GM12878 (cell line): ENCODE results near the gene NFKBIA. TPM values are rescaled to one million over a fixed set of nuclear protein-coding genes. Genes with fewer than 3 reads are reported as not detected.

Source experiments
- EGR1 ChIP-seq, 2 experiments: IDR thresholded peaks; 1 replicate in 1 of 2; 2 replicates in 1 of 2; pipeline ENCODE4 v1.6.1; 2011 to 2012; ENCODE audit warnings: low read depth in 2 of 2, low read length in 2 of 2, borderline replicate concordance in 1 of 2, mild to moderate bottlenecking in 1 of 2, moderate library complexity in 1 of 2
- HCFC1 ChIP-seq: fragments of 150-350 bp; IDR thresholded peaks from 2 replicates; pipeline ENCODE4 v1.6.1; 2014; ENCODE audit warnings: low read length
- MYB ChIP-seq: fragments of 150-350 bp; IDR thresholded peaks from 2 replicates; pipeline ENCODE4 v1.6.1; 2014; ENCODE audit warnings: mild to moderate bottlenecking, low read depth, low read length, borderline replicate concordance
- POLR2A ChIP-seq: IDR thresholded peaks from 2 replicates; pipeline ENCODE4 v1.6.1; 2011; ENCODE audit warnings: low read depth, mild to moderate bottlenecking, low read length
- TBL1XR1 ChIP-seq: IDR thresholded peaks from 2 replicates; pipeline ENCODE4 v1.6.1; 2012; ENCODE audit warnings: low read depth, low read length, improper control_type of control experiment
- polyA plus RNA-seq, 11 experiments: library from polyadenylated mRNA; depleted of rRNA in 4 of 11; unstranded in 6 of 11; stranded (reverse) in 5 of 11; fragments of >200 nt; fragmentation: Nextera tagmentation in 4 of 11; fragmentation: Illumina TruSeq in 1 of 11; extraction: Ambion mirVana in 4 of 11; extraction: Trizol in 1 of 11; gene quantifications; 1 replicate in 1 of 11; 2 replicates in 10 of 11; pipeline versions ENCODE4 v1.2.1 to v1.2.3, GENCODE V29; 2011 to 2016; ENCODE audit warnings: inconsistent platforms in 2 of 11, missing spikeins in 2 of 11, low read depth in 1 of 11
- total RNA-seq, 4 experiments: library from RNA; depleted of rRNA in 3 of 4; stranded (reverse); fragments of >200 nt in 3 of 4; fragmentation: Illumina TruSeq in 1 of 4; extraction: Trizol in 1 of 4; gene quantifications; 2 replicates each; pipeline versions ENCODE4 v1.2.1 to v1.2.3, GENCODE V29; 2013 to 2021
- TF ChIP-seq, protein P1 (sequence below): fragments of 450-650 bp; formaldehyde crosslinking; IDR thresholded peaks from 2 replicates; pipeline ENCODE4 v1.4.0; 2022; ENCODE audit warnings: mild to moderate bottlenecking, moderate library complexity

Gene NFKBIA
- total and polyA plus RNA-seq, 10 of the 15 experiments (the other 5 are each of a cell fraction or from before 2014, with no cell fraction given), result 123 to 419 (median 267) TPM

- TF ChIP-seq HCFC1, result no peak
- TF ChIP-seq TBL1XR1, result peak; percentile 50; the same call in 1 of the 2 replicates
- TF ChIP-seq MYB, result no peak
- TF ChIP-seq POLR2A, result peak; percentile 61; the same call in 1 of the 2 replicates
- no peak for TF ChIP-seq EGR1 (IDR thresholded peaks at IDR 0.05; ENCODE audit: borderline replicate concordance in 1 of 2, low read depth in 2 of 2, low read length in 2 of 2)
- TF ChIP-seq, protein P1, sequence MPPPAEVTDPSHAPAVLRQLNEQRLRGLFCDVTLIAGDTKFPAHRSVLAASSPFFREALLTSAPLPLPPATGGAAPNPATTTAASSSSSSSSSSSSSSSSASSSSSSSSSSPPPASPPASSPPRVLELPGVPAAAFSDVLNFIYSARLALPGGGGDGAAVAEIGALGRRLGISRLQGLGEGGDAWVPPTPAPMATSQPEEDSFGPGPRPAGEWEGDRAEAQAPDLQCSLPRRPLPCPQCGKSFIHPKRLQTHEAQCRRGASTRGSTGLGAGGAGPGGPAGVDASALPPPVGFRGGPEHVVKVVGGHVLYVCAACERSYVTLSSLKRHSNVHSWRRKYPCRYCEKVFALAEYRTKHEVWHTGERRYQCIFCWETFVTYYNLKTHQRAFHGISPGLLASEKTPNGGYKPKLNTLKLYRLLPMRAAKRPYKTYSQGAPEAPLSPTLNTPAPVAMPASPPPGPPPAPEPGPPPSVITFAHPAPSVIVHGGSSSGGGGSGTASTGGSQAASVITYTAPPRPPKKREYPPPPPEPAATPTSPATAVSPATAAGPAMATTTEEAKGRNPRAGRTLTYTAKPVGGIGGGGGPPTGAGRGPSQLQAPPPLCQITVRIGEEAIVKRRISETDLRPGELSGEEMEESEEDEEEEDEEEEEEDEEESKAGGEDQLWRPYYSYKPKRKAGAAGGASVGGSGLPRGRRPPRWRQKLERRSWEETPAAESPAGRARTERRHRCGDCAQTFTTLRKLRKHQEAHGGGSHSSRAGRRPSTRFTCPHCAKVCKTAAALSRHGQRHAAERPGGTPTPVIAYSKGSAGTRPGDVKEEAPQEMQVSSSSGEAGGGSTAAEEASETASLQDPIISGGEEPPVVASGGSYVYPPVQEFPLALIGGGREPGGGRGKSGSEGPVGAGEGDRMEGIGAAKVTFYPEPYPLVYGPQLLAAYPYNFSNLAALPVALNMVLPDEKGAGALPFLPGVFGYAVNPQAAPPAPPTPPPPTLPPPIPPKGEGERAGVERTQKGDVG (CRISPR knock-in tag), result no peak
These were observed 2.0 kb downstream of the NFKBIA start (continued) for GRCh38 chr14:35402323-35403113.
